Measurements from ENCODE around the gene CADPS2.

GRCh38 chr7:122706836-122707235, 179.4 kb downstream of the CADPS2 start:
- TF ChIP-seq TAF1 (IDR thresholded peaks at IDR 0.05; ENCODE audit: low read depth) (no peak), TCF12 (IDR thresholded peaks at IDR 0.05; ENCODE audit: low read depth) (no peak), USF1 (IDR thresholded peaks at IDR 0.05) (no peak), MAX (IDR thresholded peaks at IDR 0.05) (no peak), CREB1 (IDR thresholded peaks at IDR 0.05; ENCODE audit: low read depth) (no peak), RAD21 (IDR thresholded peaks at IDR 0.05; ENCODE audit: low read depth) (no peak), EP300 (IDR thresholded peaks at IDR 0.05; ENCODE audit: borderline replicate concordance) (no peak), CEBPB (IDR thresholded peaks at IDR 0.05) (no peak), FOXM1 (IDR thresholded peaks at IDR 0.05; ENCODE audit: borderline replicate concordance, low read depth) (no peak), EGR1 (IDR thresholded peaks at IDR 0.05) (no peak), TEAD4 (IDR thresholded peaks at IDR 0.05) (no peak), REST (IDR thresholded peaks at IDR 0.05; ENCODE audit: low read depth) (no peak), YY1 (IDR thresholded peaks at IDR 0.05; ENCODE audit: low read depth) (no peak)
